Measurements from ENCODE around the gene SPRR2G. TPM values are rescaled to one million over a fixed set of nuclear protein-coding genes. Genes with fewer than 3 reads are reported as not detected.

Gene SPRR2G
- total RNA-seq = not detected

GRCh38 chr1:153150846-153151245 lies at the start of gene SPRR2G:
Gene SPRR2G (minus strand): TSS chr1:153150890. CDS start chr1:153150110, 780 bp downstream.

DNA sequence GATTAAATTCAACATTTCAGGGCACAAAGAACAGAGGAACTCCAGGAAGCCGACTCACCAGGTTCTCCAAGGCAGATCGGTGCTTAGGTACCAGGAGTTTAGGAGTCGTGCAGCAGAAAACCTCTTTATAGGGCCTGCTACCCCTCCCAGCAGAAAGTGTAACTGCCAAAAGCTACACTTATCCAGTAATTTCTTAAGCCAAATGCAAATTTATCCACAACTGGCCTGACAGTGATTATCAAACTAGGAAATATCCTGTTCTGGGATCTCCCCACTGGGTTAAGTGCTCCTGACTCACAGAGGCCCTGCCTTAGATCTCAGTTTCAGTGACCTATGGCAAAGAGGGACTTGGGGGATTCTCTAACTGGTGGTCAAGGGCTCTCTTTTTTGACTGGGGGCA lies 37.3 kb downstream of the SPRR2G start, which contains the start of gene SPRR2F:
SPRR2F (minus strand) TSS at position 101 of the 400 bp plus-strand sequence. CDS start 783 bp downstream, outside the sequence.

Small RNA genes lying within 50 kb of the gene (small RNA-seq; reads per million reads assigned to genes)
- not detected for gene SPRR2C

Other genes with a start within 250 kb of the SPRR2G start
- gene IVL, start 242.3 kb downstream of the SPRR2G start, total RNA-seq = not detected
- gene SPRR5, start 203.7 kb downstream of the SPRR2G start, total RNA-seq = not detected
- not detected for gene SPRR4, start 180.2 kb downstream of the SPRR2G start, total RNA-seq
- gene SPRR1A, start 166.8 kb downstream of the SPRR2G start, total RNA-seq = not detected
- gene SPRR3, start 149.1 kb downstream of the SPRR2G start, total RNA-seq = not detected
- not detected for gene SPRR1B, start 119.7 kb downstream of the SPRR2G start, total RNA-seq
- gene SPRR2D, start 109.8 kb downstream of the SPRR2G start, total RNA-seq = not detected
- gene SPRR2A, start 93.4 kb downstream of the SPRR2G start, total RNA-seq = not detected
- gene SPRR2B, start 79.3 kb downstream of the SPRR2G start, total RNA-seq = not detected
- gene SPRR2E, start 56.4 kb downstream of the SPRR2G start, total RNA-seq = not detected
- gene SPRR2F, start 37.4 kb downstream of the SPRR2G start, total RNA-seq = not detected
- gene LELP1, start 52.5 kb upstream of the SPRR2G start, total RNA-seq = not detected
- gene PRR9, start 66.7 kb upstream of the SPRR2G start, total RNA-seq = not detected
- gene LORICRIN, start 108.8 kb upstream of the SPRR2G start, total RNA-seq = 0.69 TPM
- not detected for gene PGLYRP3, start 162.1 kb upstream of the SPRR2G start, total RNA-seq
- gene PGLYRP4, start 198.0 kb upstream of the SPRR2G start, total RNA-seq = not detected
- 55.1 TPM for gene S100A9, start 207.0 kb upstream of the SPRR2G start, total RNA-seq
- gene S100A12, start 224.7 kb upstream of the SPRR2G start, total RNA-seq = 4.8 TPM
- gene S100A8, start 240.2 kb upstream of the SPRR2G start, total RNA-seq = 13.1 TPM

Data from diencephalon (tissue), 1 donor.